K562 (cell line): ENCODE data around the gene ST6GAL1.

ENCODE experiments used
- CTCF ChIP-seq, 3 experiments: IDR thresholded peaks in 2 of 3; conservative IDR thresholded peaks in 1 of 3; 2 replicates each; pipeline ENCODE4 v1.5.1; 2011 to 2012; ENCODE audit warnings: low read length in 3 of 3, mild to moderate bottlenecking in 3 of 3, control low read depth in 2 of 3, improper control_type of control experiment in 1 of 3, inconsistent platforms in 1 of 3, low read depth in 1 of 3, mixed read lengths in 1 of 3, moderate library complexity in 1 of 3; ENCODE audit not compliant: insufficient read depth in 2 of 3
- POLR2A ChIP-seq: fragments of 450-650 bp; conservative IDR thresholded peaks from 2 replicates; pipeline ENCODE4 v1.6.1; 2016

- TF ChIP-seq CTCF (IDR thresholded peaks at IDR 0.05 in 2 of 3, conservative IDR thresholded peaks at IDR 0.05 in 1 of 3; ENCODE audit: insufficient read depth in 2 of 3, low read depth in 1 of 3, low read length in 3 of 3) (no peak), POLR2A (no peak)
Observed at GRCh38 chr3:186959029-186959624, 28.8 kb downstream of the ST6GAL1 start.
